Heart right ventricle (tissue), 16 donors: ENCODE data around the gene FAM184A. TPM values are rescaled to one million over a fixed set of nuclear protein-coding genes. Genes with fewer than 3 reads are reported as not detected.

Experiments used
- ATAC-seq, 8 donors: fragments of 200-7000 bp; cut with Tn5 transposase; one replicate each; pipeline ENCODE4 v1.9.1; 2020; ENCODE audit warnings: mild to moderate bottlenecking in 8 of 8, moderate library complexity in 8 of 8, moderate number of reproducible peaks in 1 of 8
- DNase-seq, 2 donors: peaks; one replicate each; pipeline ENCODE4 v3.0.0-alpha.2; 2020
- H3K27ac ChIP-seq, 10 donors: fragments of 200-600 bp; sonication (generic) in 2 of 10; one replicate each; pipeline versions ENCODE4 v1.5.0 to v1.8.0; 2020 to 2022; ENCODE audit warnings: mild to moderate bottlenecking in 3 of 10
- H3K27me3 ChIP-seq, 7 donors: fragments of 200-600 bp; one replicate each; pipeline ENCODE4 v1.8.0; 2021 to 2022; ENCODE audit warnings: mild to moderate bottlenecking in 2 of 7
- H3K36me3 ChIP-seq, 9 donors: fragments of 200-600 bp; sonication (generic) in 1 of 9; one replicate each; pipeline versions ENCODE4 v1.5.0 to v1.8.0; 2020 to 2022; ENCODE audit warnings: mild to moderate bottlenecking in 2 of 9
- H3K4me1 ChIP-seq, 9 donors: fragments of 200-600 bp; sonication (generic) in 1 of 9; one replicate each; pipeline versions ENCODE4 v1.5.0 to v1.8.0; 2020 to 2022; ENCODE audit warnings: mild to moderate bottlenecking in 4 of 9
- H3K4me3 ChIP-seq, 10 donors: fragments of 200-600 bp; sonication (generic) in 2 of 10; one replicate each; pipeline versions ENCODE4 v1.5.0 to v1.8.0; 2020 to 2022; ENCODE audit warnings: mild to moderate bottlenecking in 7 of 10, moderate library complexity in 2 of 10
- H3K9me3 ChIP-seq, 11 donors: fragments of 200-600 bp in 10 of 11; sonication (generic) in 2 of 11; one replicate each; pipeline versions ENCODE4 v1.5.0 to v1.8.0; 2013 to 2022; ENCODE audit warnings: mild to moderate bottlenecking in 2 of 11, control low read depth in 1 of 11, moderate library complexity in 1 of 11
- CTCF ChIP-seq, 9 donors: fragments of 200-600 bp; sonication (generic) in 2 of 9; IDR thresholded peaks; one replicate each; pipeline versions ENCODE4 v1.5.0 to v1.8.0; 2021 to 2022; ENCODE audit warnings: antibody characterized with exemption in 9 of 9, mild to moderate bottlenecking in 5 of 9, moderate library complexity in 1 of 9
- WGBS, 2 donors: extraction: QIAGEN DNeasy Blood & Tissue Kit; methylation state at CpG; one replicate each; pipeline ENCODE4 v1.1.7; 2013; ENCODE audit warnings: inconsistent platforms in 1 of 2; 5-methylcytosine and 5-hydroxymethylcytosine counted together
- intact Hi-C, 10 donors: fragments of 100-400 bp; cut with DNase I; formaldehyde crosslinking; loops; one replicate each; pipeline versions ENCODE4 v1.11.1 to v1.14.2; 2022
- polyA plus RNA-seq, 2 donors: library from polyadenylated mRNA; stranded (reverse); fragments of 200-250 nt; gene quantifications; one replicate each; pipeline ENCODE4 v1.2.3, GENCODE V29; 2013
- total RNA-seq, 10 donors: library from RNA; stranded (reverse); fragmentation: NEBNext Ultra II Directional in 3 of 10; extraction: Animal tissue kit (Norgen Biotek cat#: 25700) in 3 of 10; gene quantifications; one replicate each; pipeline versions ENCODE4 v1.2.1 to v1.2.4, GENCODE V29; 2021 to 2023
- donor health status: Arrhythmogenic right ventricular cardiomyopathy.
- donor health status: ischemic (EF 13 %, LVEDD 7.1; RV severe dilation, severe dysfunction).
- donor health status: healthy with polysubstance abuse.
- donor health status: DM: no; HTN: yes; CAD: no.
- donor health status: DM: no; HTN: no; CAD: no.
- donor health status: ischemic (EF 25% LVEDD 6.9; RV normal size, moderate dysfunction).
- donor health status: ischemic (EF 25% LVEDD 5.7; RV mildly dilated, moderate dysfunction).
- donor health status: healthy.
- donor health status: DM: yes; HTN: yes; CAD: no.
- donor health status: Ischemic cardiomyopathy.
- donor health status: ischemic (EF 35%, LVEDD 5.7; RV mildly dilated, moderate dysfunction).
- donor health status: nonischemic (EF 11% LVEDD 7.7; RV severe dilation, severe dysfunction).
- donor health status: DM: yes; HTN: yes; CAD: no.
- donor health status: PGD.
- donor health status: ischemic (EF 29% LVEDD 5.4; RV normal size, mild dysfunction).
- donor health status: nonischemic (EF 23%, LVEDD 6.1; RV moderate dilation, normal function).

FAM184A gene
- total and polyA plus RNA-seq, 12 donors = 0.16 to 3.0 (median 0.42) TPM

GRCh38 chr6:119063491-119063890, 15.0 kb downstream of the FAM184A start:
- Histone ChIP-seq H3K36me3 (no peaks in the 10 kb centered on the region), H3K27ac (no peak overlapping the region), H3K9me3 (no peaks in the 10 kb centered on the region), H3K4me3 (no peak overlapping the region), H3K4me1 (no peaks in the 10 kb centered on the region), H3K27me3 (no peaks in the 10 kb centered on the region)
- ATAC-seq = no peak
- no peak for DNase-seq
- WGBS, 2 donors = 88 to 95% methylated on average over 5 of the region's 5 CpGs
- no peak for TF ChIP-seq CTCF (IDR thresholded peaks at IDR 0.05)
- intact Hi-C loops = loop anchor here in 1 of 10 donors (5.0 kb wide), 1 partner anchor 814 kb away; no protein-coding TSS in a partner anchor

GRCh38 chr6:119061215-119061614, 17.2 kb downstream of the FAM184A start:
- no peaks in the 10 kb centered on the region for H3K9me3 ChIP-seq
- 93 to 96% methylated on average over 3 of the region's 3 CpGs for WGBS, 2 donors
- intact Hi-C loops = loop anchor here in 1 of 10 donors (5.0 kb wide), 1 partner anchor 816 kb away; no protein-coding TSS in a partner anchor
- H3K27me3 ChIP-seq = no peaks in the 10 kb centered on the region
- ATAC-seq = no peak
- no peak for DNase-seq
- H3K4me1 ChIP-seq = no peaks in the 10 kb centered on the region
- no peak overlapping the region for H3K27ac ChIP-seq
- H3K4me3 ChIP-seq = no peak overlapping the region
- no peaks in the 10 kb centered on the region for H3K36me3 ChIP-seq
- TF ChIP-seq CTCF (IDR thresholded peaks at IDR 0.05) = no peak

- no peaks in the 10 kb centered on the region for H3K4me1 ChIP-seq
- intact Hi-C loops = loop anchor here in 1 of 10 donors (5.0 kb wide), 1 partner anchor 817 kb away; no protein-coding TSS in a partner anchor
- no peak for DNase-seq
- no peak overlapping the region for H3K4me3 ChIP-seq
- no peak for TF ChIP-seq CTCF (IDR thresholded peaks at IDR 0.05)
- H3K27ac ChIP-seq = no peak overlapping the region
- no peak for ATAC-seq
- 72 to 77% methylated on average over 4 of the region's 4 CpGs for WGBS, 2 donors
- H3K36me3 ChIP-seq = no peaks in the 10 kb centered on the region
- no peaks in the 10 kb centered on the region for H3K9me3 ChIP-seq
- H3K27me3 ChIP-seq = no peaks in the 10 kb centered on the region
Observed at GRCh38 chr6:119060255-119060907, 18.1 kb downstream of the FAM184A start.

- no peak overlapping the region for H3K4me3 ChIP-seq
- no peak overlapping the region for H3K27ac ChIP-seq
- no peaks in the 10 kb centered on the region for H3K4me1 ChIP-seq
- WGBS, 2 donors = 89 to 97% methylated on average over 1 of the region's 1 CpG
- peaks cover 0 to 13% (median 0%) of the 10 kb centered on the region in 11 donors for H3K9me3 ChIP-seq
- no peak for TF ChIP-seq CTCF (IDR thresholded peaks at IDR 0.05)
- H3K27me3 ChIP-seq = no peaks in the 10 kb centered on the region
- no peak for ATAC-seq
- H3K36me3 ChIP-seq = no peaks in the 10 kb centered on the region
- intact Hi-C loops = no loop called here
- no peak for DNase-seq
Observed at GRCh38 chr6:119055069-119055468, 23.4 kb downstream of the FAM184A start.
